Activated T-cell treated with anti-CD3 and anti-CD28 coated beads, Interleukin-2, amount 50 U/mL, for 4 hours (primary cell): ENCODE results near the gene TIMM22. TPM values are rescaled to one million over a fixed set of nuclear protein-coding genes. Genes with fewer than 3 reads are reported as not detected.
"Not testable (repeated sequence)": the region's sequence is repeated elsewhere in the genome, so short reads cannot be mapped to it uniquely, and the experiment has no call there.

Source experiments
- ATAC-seq, 2 donors: fragments of 200-7000 bp; cut with Tn5 transposase; one replicate each; pipeline ENCODE4 v1.10.0; 2021
- DNase-seq: peaks from one replicate; pipeline ENCODE4 v3.0.0-alpha.2; 2020
- H3K27me3 Mint-ChIP-seq: one replicate; pipeline ENCODE4 v1.8.0; 2021; ENCODE audit warnings: low read depth, mixed read lengths
- H3K36me3 Mint-ChIP-seq: one replicate; pipeline ENCODE4 v1.8.0; 2022; ENCODE audit warnings: mixed read lengths; ENCODE audit not compliant: insufficient read depth
- H3K4me1 Mint-ChIP-seq: one replicate; pipeline ENCODE4 v1.8.0; 2021; ENCODE audit warnings: low read depth, mixed read lengths
- H3K4me3 Mint-ChIP-seq: one replicate; pipeline ENCODE4 v1.8.0; 2021; ENCODE audit warnings: mild to moderate bottlenecking, moderate library complexity, mixed read lengths
- H3K9me3 Mint-ChIP-seq: one replicate; pipeline ENCODE4 v1.8.0; 2021; ENCODE audit warnings: mixed read lengths
- total RNA-seq, 3 donors: library from RNA; stranded (reverse); gene quantifications; one replicate each; pipeline ENCODE4 v1.2.1, GENCODE V29; 2021

The TIMM22 gene
- total RNA-seq, 3 donors from 2014 or later = 21.6 to 22.5 (median 22.1) TPM

GRCh38 chr17:1040216-1040600 lies 43.3 kb downstream of the TIMM22 start:
- H3K27me3 Mint-ChIP-seq = no peaks in the 10 kb centered on the region
- ATAC-seq = no peak
- DNase-seq = no peak
- no peaks in the 10 kb centered on the region for H3K4me1 Mint-ChIP-seq
- peaks cover 12% of the 10 kb centered on the region for H3K36me3 Mint-ChIP-seq
- no peak overlapping the region for H3K4me3 Mint-ChIP-seq
- H3K9me3 Mint-ChIP-seq = no peaks in the 10 kb centered on the region

- Mint-ChIP-seq H3K36me3 (peaks cover 12% of the 10 kb centered on the region), H3K4me1 (no peaks in the 10 kb centered on the region), H3K4me3 (no peak overlapping the region), H3K9me3 (no peaks in the 10 kb centered on the region), H3K27me3 (no peaks in the 10 kb centered on the region)
- ATAC-seq (no peak), DNase-seq (no peak)
These were observed 44.8 kb downstream of the TIMM22 start for GRCh38 chr17:1041746-1042145.

- peaks cover 12% of the 10 kb centered on the region for H3K36me3 Mint-ChIP-seq
- H3K9me3 Mint-ChIP-seq = no peaks in the 10 kb centered on the region
- ATAC-seq = no peak
- H3K4me3 Mint-ChIP-seq = no peak overlapping the region
- DNase-seq = no peak
- H3K27me3 Mint-ChIP-seq = no peaks in the 10 kb centered on the region
- H3K4me1 Mint-ChIP-seq = no peaks in the 10 kb centered on the region
These were observed 45.6 kb downstream of the TIMM22 start for GRCh38 chr17:1042486-1042885.

- no peak for ATAC-seq
- peaks cover 12% of the 10 kb centered on the region for H3K36me3 Mint-ChIP-seq
- DNase-seq = no peak
- no peaks in the 10 kb centered on the region for H3K4me1 Mint-ChIP-seq
- H3K9me3 Mint-ChIP-seq = no peaks in the 10 kb centered on the region
- H3K27me3 Mint-ChIP-seq = no peaks in the 10 kb centered on the region
- no peak overlapping the region for H3K4me3 Mint-ChIP-seq
These were observed 46.8 kb downstream of the TIMM22 start for GRCh38 chr17:1043601-1044251.

- H3K4me3 Mint-ChIP-seq, H3K4me1 Mint-ChIP-seq, H3K9me3 Mint-ChIP-seq, ATAC-seq, H3K27me3 Mint-ChIP-seq, DNase-seq: not testable (repeated sequence)
- H3K36me3 Mint-ChIP-seq = peaks cover 14% of the 10 kb centered on the region
These were observed 47.6 kb downstream of the TIMM22 start for GRCh38 chr17:1044387-1045009.

GRCh38 chr17:1045456-1045855 lies 48.5 kb downstream of the TIMM22 start:
- peaks cover 17% of the 10 kb centered on the region for H3K36me3 Mint-ChIP-seq

GRCh38 chr17:1047177-1047878 lies 50.4 kb downstream of the TIMM22 start:
- Mint-ChIP-seq H3K9me3 (no peaks in the 10 kb centered on the region), H3K4me1 (no peaks in the 10 kb centered on the region), H3K4me3 (no peak overlapping the region), H3K36me3 (peaks cover 14% of the 10 kb centered on the region), H3K27me3 (no peaks in the 10 kb centered on the region)
- no peak for DNase-seq
- no peak for ATAC-seq

More at GRCh38 chr17:1045456-1045855, 48.5 kb downstream of the TIMM22 start:
- Mint-ChIP-seq H3K4me3 (no peak overlapping the region), H3K9me3 (no peaks in the 10 kb centered on the region), H3K27me3 (no peaks in the 10 kb centered on the region), H3K4me1 (no peaks in the 10 kb centered on the region)
- ATAC-seq = no peak
- no peak for DNase-seq

GRCh38 chr17:1047879-1048470 lies 51.0 kb downstream of the TIMM22 start:
- DNase-seq = no peak
- no peaks in the 10 kb centered on the region for H3K27me3 Mint-ChIP-seq
- H3K36me3 Mint-ChIP-seq = peaks cover 8% of the 10 kb centered on the region
- ATAC-seq = no peak
- no peaks in the 10 kb centered on the region for H3K9me3 Mint-ChIP-seq
- no peaks in the 10 kb centered on the region for H3K4me1 Mint-ChIP-seq
- no peak overlapping the region for H3K4me3 Mint-ChIP-seq

GRCh38 chr17:1048516-1049115 lies 51.7 kb downstream of the TIMM22 start:
- H3K27me3 Mint-ChIP-seq, H3K9me3 Mint-ChIP-seq, H3K4me3 Mint-ChIP-seq, H3K36me3 Mint-ChIP-seq, DNase-seq, ATAC-seq, H3K4me1 Mint-ChIP-seq: not testable (repeated sequence)

GRCh38 chr17:1049446-1050225 lies 52.7 kb downstream of the TIMM22 start:
- no peak for DNase-seq
- Mint-ChIP-seq H3K27me3 (no peaks in the 10 kb centered on the region), H3K36me3 (peaks cover 7% of the 10 kb centered on the region), H3K9me3 (no peaks in the 10 kb centered on the region), H3K4me1 (no peaks in the 10 kb centered on the region), H3K4me3 (no peak overlapping the region)
- ATAC-seq = no peak

GRCh38 chr17:1050246-1050995 lies 53.5 kb downstream of the TIMM22 start:
- Mint-ChIP-seq H3K4me3 (no peak overlapping the region), H3K36me3 (peaks cover 5% of the 10 kb centered on the region), H3K4me1 (no peaks in the 10 kb centered on the region), H3K9me3 (no peaks in the 10 kb centered on the region), H3K27me3 (no peaks in the 10 kb centered on the region)
- DNase-seq = no peak
- ATAC-seq = no peak

GRCh38 chr17:1050996-1051925 lies 54.3 kb downstream of the TIMM22 start:
- Mint-ChIP-seq H3K9me3 (no peaks in the 10 kb centered on the region), H3K4me1 (no peaks in the 10 kb centered on the region), H3K4me3 (no peak overlapping the region), H3K36me3 (peaks cover 5% of the 10 kb centered on the region), H3K27me3 (no peaks in the 10 kb centered on the region)
- ATAC-seq (no peak), DNase-seq (no peak)
